ENCODE data around the gene STX3.

DNA sequence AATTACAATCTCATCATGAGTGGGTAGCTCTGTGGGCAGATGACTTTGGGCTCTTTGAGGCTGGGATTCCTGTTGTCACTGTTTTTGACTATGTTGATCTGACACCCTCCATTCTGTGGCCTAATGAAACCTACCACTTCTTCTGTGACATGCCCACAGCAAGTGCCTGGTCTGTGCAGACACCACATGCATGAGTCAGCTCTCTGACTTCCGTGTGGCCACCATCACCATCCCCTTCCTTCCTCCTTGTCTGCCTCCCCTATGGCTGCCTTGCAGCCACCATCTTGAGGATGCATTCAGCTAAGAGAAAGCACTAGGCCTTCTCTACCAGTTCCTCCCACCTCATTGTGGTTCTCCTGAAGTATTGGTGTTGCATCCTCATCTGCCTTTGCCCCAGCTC lies 26.3 kb upstream of the STX3 start:
- TF ChIP-seq POLR2A (IDR thresholded peaks at IDR 0.05; ENCODE audit: low read depth, low read length), result no peak
- TF ChIP-seq SMC3 (IDR thresholded peaks at IDR 0.05; ENCODE audit: low read depth, low read length), result no peak
- TF ChIP-seq, protein P1, sequence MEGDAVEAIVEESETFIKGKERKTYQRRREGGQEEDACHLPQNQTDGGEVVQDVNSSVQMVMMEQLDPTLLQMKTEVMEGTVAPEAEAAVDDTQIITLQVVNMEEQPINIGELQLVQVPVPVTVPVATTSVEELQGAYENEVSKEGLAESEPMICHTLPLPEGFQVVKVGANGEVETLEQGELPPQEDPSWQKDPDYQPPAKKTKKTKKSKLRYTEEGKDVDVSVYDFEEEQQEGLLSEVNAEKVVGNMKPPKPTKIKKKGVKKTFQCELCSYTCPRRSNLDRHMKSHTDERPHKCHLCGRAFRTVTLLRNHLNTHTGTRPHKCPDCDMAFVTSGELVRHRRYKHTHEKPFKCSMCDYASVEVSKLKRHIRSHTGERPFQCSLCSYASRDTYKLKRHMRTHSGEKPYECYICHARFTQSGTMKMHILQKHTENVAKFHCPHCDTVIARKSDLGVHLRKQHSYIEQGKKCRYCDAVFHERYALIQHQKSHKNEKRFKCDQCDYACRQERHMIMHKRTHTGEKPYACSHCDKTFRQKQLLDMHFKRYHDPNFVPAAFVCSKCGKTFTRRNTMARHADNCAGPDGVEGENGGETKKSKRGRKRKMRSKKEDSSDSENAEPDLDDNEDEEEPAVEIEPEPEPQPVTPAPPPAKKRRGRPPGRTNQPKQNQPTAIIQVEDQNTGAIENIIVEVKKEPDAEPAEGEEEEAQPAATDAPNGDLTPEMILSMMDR (conservative IDR thresholded peaks at IDR 0.05; ENCODE audit: low read depth, low read length), result no peak
- TF ChIP-seq FOS (IDR thresholded peaks at IDR 0.05; ENCODE audit: low read depth, low read length), result no peak
- TF ChIP-seq BHLHE40 (IDR thresholded peaks at IDR 0.05; ENCODE audit: low read depth, low read length), result no peak
- no peak for TF ChIP-seq CEBPB (IDR thresholded peaks at IDR 0.05; ENCODE audit: low read depth, low read length)
